Activated CD4-positive, alpha-beta T cell treated with anti-CD3 and anti-CD28 coated beads, Interleukin-2, amount 50 U/mL, for 16 hours (primary cell): ENCODE results near the gene NDUFB2.

Experiments
- DNase-seq: peaks from one replicate; pipeline ENCODE4 v3.0.0-alpha.2; 2020

NDUFB2 gene

GRCh38 chr7:140745266-140746058 is 49.0 kb downstream of the NDUFB2 start:
- DNase-seq = no peak

- DNase-seq = no peak
Measured at GRCh38 chr7:140746751-140747150, 50.2 kb downstream of the NDUFB2 start.

GRCh38 chr7:140752533-140752932 is 56.0 kb downstream of the NDUFB2 start:
- DNase-seq = no peak

GRCh38 chr7:140754506-140754905 is 58.0 kb downstream of the NDUFB2 start:
- DNase-seq = no peak
